Osteoblast (primary cell): ENCODE data around the gene CHAF1A. TPM values are rescaled to one million over a fixed set of nuclear protein-coding genes. Genes with fewer than 3 reads are reported as not detected.

Experiments
- DNase-seq: peaks from one replicate; pipeline ENCODE4 v3.0.0; 2011; ENCODE audit warnings: low spot score, mixed read lengths; ENCODE audit not compliant: insufficient read length; ENCODE audit errors: missing footprints
- H2AFZ ChIP-seq: 2 replicates; pipeline ENCODE4 v1.6.0; 2011; ENCODE audit warnings: mild to moderate bottlenecking, low read length
- H3K27ac ChIP-seq: 2 replicates; pipeline ENCODE4 v1.5.1; 2011; ENCODE audit warnings: mild to moderate bottlenecking, low read depth, low read length, moderate library complexity
- H3K27me3 ChIP-seq: 2 replicates; pipeline ENCODE4 v1.6.0; 2012; ENCODE audit warnings: mild to moderate bottlenecking, control low read depth, inconsistent platforms, low read length, moderate library complexity; ENCODE audit not compliant: insufficient read depth
- H3K36me3 ChIP-seq: 2 replicates; pipeline ENCODE4 v1.5.1; 2011; ENCODE audit warnings: mild to moderate bottlenecking, low read length, control low read depth, moderate library complexity; ENCODE audit not compliant: insufficient read depth
- H3K4me1 ChIP-seq: 2 replicates; pipeline ENCODE4 v1.5.1; 2011; ENCODE audit warnings: mild to moderate bottlenecking, low read length, control low read depth, moderate library complexity; ENCODE audit not compliant: insufficient read depth
- H3K4me2 ChIP-seq: 2 replicates; pipeline ENCODE4 v1.6.0; 2011; ENCODE audit warnings: mild to moderate bottlenecking, low read length; ENCODE audit not compliant: insufficient read depth
- H3K4me3 ChIP-seq: fragments of 200-600 bp; sonication (generic); 3 replicates; pipeline ENCODE4 v1.5.1; 2012; ENCODE audit warnings: mild to moderate bottlenecking, low read length, inconsistent platforms; ENCODE audit not compliant: insufficient read depth
- H3K79me2 ChIP-seq: 2 replicates; pipeline ENCODE4 v1.6.0; 2012; ENCODE audit warnings: mild to moderate bottlenecking, low read length, control low read depth, inconsistent platforms; ENCODE audit not compliant: insufficient read depth
- H3K9me3 ChIP-seq: 2 replicates; pipeline ENCODE4 v1.5.1; 2011; ENCODE audit warnings: low read depth, low read length, control low read depth
- H4K20me1 ChIP-seq: 2 replicates; pipeline ENCODE4 v1.6.0; 2012; ENCODE audit warnings: mild to moderate bottlenecking, low read length, control low read depth; ENCODE audit not compliant: insufficient read depth
- CTCF ChIP-seq: IDR thresholded peaks from 2 replicates; pipeline ENCODE4 v1.5.1; 2011; ENCODE audit warnings: mild to moderate bottlenecking, low read depth, low read length, moderate library complexity; ENCODE audit errors: extremely low read depth
- total RNA-seq: library from RNA; depleted of rRNA; stranded (reverse); fragments of >200 nt; gene quantifications from 2 replicates; pipeline ENCODE4 v1.2.3, GENCODE V29; 2012

The CHAF1A gene
- total RNA-seq, 1 donor, result 3.6 TPM

GRCh38 chr19:4454747-4455718 is 52.6 kb downstream of the CHAF1A start:
- H3K4me3 ChIP-seq, result peak overlapping the region; percentile 77
- H4K20me1 ChIP-seq, result peaks cover 34% of the 10 kb centered on the region
- no peak for TF ChIP-seq CTCF
- peaks cover 43% of the 10 kb centered on the region for H3K36me3 ChIP-seq
- no peaks in the 10 kb centered on the region for H3K9me3 ChIP-seq
- H2AFZ ChIP-seq, result no peak overlapping the region
- peaks cover 42% of the 10 kb centered on the region for H3K79me2 ChIP-seq
- DNase-seq, result peak; percentile 96
- peaks cover 22% of the 10 kb centered on the region for H3K4me1 ChIP-seq
- no peaks in the 10 kb centered on the region for H3K27me3 ChIP-seq
- H3K27ac ChIP-seq, result peak overlapping the region; percentile 90
- peak overlapping the region; percentile 86 for H3K4me2 ChIP-seq

DNA sequence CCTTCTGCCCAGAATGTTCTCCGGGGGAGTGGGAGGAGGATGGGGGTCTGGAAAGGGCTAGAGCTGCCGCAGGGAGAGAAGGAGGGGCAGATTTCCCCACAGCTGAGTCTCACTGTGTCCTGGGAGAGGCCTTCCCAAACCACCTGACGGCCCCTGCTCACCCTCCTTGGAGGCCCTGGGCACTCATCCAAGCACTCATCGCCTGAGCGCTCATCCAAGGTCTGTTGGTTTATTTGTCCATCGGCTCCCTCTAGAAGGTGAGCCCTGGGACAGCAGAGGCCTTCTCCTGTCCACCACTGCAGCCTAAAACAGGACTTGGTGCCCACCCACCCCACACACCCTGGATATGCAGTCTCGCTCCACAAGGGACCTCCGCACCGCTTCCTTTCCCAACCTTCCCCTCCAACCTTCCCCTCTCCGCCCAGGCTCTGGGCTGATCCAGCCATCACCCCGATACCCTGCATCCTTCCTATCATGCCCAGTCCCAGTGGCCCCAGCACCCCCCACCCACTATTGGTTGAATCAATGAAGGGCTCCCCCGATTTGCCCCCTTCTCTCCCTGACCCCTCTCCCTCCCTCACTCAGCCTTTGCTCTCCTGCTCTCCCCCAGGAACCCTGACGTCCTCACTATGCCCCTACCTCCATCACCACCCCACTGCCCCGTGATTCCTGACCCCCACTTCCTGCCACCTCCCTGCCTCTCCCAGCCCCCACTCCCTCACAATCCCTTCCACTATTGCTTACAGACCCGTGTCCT is 53.5 kb downstream of the CHAF1A start:
- peak; percentile 97 for DNase-seq
- Histone ChIP-seq H4K20me1 (peaks cover 34% of the 10 kb centered on the region), H3K27ac (peak overlapping the region; percentile 90), H3K9me3 (no peaks in the 10 kb centered on the region), H2AFZ (no peak overlapping the region), H3K79me2 (peaks cover 42% of the 10 kb centered on the region), H3K4me1 (peaks cover 22% of the 10 kb centered on the region), H3K27me3 (no peaks in the 10 kb centered on the region), H3K4me2 (peak overlapping the region; percentile 86), H3K36me3 (peaks cover 36% of the 10 kb centered on the region), H3K4me3 (peak overlapping the region; percentile 77)
- no peak for TF ChIP-seq CTCF

DNA sequence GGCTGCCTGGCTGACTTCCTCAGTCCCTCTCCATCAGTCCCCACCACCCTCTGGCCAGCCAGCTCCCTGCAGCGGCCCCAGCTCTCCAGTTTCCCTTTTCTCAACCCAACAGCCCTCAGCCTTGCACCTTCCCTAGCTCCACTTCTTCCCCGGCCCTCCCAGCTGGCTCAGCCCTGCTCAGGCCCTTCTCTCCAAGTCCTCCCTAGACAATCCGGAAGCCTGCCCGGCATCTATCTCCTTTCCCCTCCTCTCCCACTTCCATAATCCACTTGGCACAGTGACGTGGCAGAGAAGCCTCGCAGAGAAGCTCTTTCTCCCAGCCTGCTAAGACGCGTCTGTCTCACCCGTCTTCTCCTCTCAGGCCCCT is 54.0 kb downstream of the CHAF1A start:
- H3K9me3 ChIP-seq, result no peaks in the 10 kb centered on the region
- H3K27ac ChIP-seq, result peak overlapping the region; percentile 90
- peaks cover 42% of the 10 kb centered on the region for H3K79me2 ChIP-seq
- peak overlapping the region; percentile 86 for H3K4me2 ChIP-seq
- H3K4me1 ChIP-seq, result peaks cover 22% of the 10 kb centered on the region
- H2AFZ ChIP-seq, result peak overlapping the region; percentile 61
- H3K27me3 ChIP-seq, result no peaks in the 10 kb centered on the region
- DNase-seq, result peak; percentile 96
- TF ChIP-seq CTCF, result no peak
- H4K20me1 ChIP-seq, result peaks cover 34% of the 10 kb centered on the region
- H3K4me3 ChIP-seq, result peak overlapping the region; percentile 77
- H3K36me3 ChIP-seq, result peaks cover 30% of the 10 kb centered on the region
